HG02981 (cell line): ENCODE measurements around the gene YJU2.

Experiments
- ATAC-seq: cut with Tn5 transposase; IDR thresholded peaks from one replicate; pipeline ENCODE4 v1.9.1; 2021; ENCODE audit warnings: mild to moderate bottlenecking, moderate library complexity; ENCODE audit not compliant: unreplicated experiment

Gene YJU2

DNA sequence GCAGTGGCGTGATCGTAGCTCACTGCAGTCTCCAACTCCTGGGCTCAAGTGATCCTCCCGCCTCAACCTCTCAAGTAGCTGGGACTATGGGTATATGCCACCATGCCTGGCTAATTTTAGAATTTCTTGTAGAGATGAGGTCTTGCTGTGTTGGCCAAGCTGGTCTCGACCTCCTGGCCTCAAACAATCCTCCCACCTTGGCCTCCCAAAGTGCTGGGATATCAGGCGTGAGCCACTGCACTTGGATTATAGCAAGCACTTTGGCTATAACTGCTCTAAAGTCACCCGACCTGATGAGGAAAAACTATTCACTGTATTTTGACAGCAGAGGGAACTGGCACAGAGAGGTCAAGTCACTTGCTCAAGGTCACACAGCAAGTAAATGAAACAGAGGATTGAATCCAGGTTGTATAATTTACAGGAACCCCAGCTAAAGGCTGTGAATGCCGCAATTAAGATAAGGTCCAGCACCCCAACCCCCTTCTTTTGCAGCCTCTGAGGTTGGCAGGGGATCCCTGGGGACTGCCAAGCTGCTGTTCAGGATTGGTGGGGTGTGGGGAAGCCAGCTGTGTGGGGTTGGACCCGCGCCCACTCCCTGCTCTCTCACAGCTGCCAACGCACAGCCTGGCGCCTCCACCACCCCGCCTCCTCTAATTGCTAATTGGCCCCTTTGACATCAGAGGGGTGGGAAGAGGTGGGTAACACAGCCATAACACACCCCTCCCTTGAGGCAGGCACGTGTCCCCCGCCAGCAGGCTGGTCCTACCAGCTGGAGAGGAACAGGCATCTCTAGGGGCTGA lies 49.3 kb downstream of the YJU2 start:
- no peak for ATAC-seq

GRCh38 chr19:4297901-4298809 lies 51.3 kb downstream of the YJU2 start:
- no peak for ATAC-seq

- no peak for ATAC-seq
Measured at GRCh38 chr19:4298810-4299550, 52.1 kb downstream of the YJU2 start.

DNA sequence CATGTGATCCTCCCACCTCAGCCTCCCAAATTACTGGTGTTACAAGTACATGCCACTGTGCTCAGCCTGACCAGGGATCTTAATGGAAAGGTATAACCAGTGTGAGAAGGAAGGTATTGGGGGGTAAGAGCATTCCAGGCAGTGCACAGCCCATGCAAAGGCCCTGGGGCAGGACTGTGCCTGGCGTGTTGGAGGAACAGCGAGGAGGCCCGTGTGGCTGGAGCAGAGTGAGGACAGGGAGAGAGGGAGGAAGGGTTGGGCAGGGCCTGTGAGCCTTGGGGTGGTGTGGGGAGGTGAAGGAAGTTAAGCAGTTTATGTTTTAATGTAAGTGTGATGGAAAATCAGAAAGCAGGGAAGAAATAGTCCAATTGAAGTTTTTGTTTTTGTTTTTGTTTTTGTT lies 53.7 kb downstream of the YJU2 start:
- no peak for ATAC-seq

DNA sequence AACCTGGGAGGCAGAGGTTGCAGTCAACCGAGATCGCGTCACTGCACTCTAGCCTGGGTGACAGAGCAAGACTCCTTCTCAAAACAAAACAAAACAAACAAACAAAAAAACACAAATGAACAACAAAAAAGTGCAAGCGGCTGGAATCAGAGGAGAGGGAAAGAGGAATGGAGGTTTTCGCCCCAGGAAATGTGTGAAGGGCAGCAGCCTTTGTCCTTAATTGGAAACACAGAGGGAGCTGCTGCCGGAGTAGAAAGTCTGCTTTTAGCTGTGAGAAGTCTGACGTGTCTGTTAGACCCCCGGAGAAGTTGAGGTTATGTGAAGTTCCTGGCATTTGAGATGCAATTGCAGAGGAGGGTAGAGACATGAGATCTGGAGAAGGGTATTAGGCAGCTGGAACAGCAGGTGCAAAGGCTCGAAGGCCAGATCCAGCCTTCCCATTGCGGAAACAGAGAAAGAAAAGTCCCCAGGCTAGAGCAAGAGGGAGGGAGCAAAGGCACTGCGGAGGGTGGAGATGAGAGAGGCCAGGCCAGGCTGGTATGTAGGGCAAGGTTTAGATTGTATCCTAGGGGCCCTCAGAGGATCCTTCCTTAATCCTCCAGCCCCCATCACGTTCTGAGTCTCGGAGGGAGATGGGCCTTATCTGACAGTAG lies 54.8 kb downstream of the YJU2 start:
- ATAC-seq, result no peak

DNA sequence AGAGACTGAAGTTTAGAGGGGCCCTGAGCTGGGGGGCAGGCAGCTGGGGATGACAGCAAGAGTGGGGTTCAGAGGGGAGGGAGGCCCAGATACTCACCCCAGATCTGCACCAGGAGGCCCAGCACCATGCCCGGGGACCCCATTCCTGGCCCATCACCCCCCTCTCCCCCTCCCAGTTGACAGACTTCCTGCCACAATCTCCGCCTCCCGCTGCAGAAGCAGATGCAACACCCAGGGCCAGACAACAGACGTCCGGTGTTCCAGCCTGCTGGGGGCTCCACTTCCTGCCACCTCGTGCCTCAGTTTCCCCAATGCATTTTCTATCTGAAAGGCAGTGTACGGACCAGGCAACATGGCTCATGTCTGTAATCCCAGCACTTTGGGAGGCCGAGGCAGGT lies 55.4 kb downstream of the YJU2 start, which contains the start of gene TMIGD2:
TSS of gene TMIGD2 (minus strand) at position 147 of the 398 bp plus-strand sequence. CDS start at position 143, 4 bp downstream.
- ATAC-seq, result no peak

DNA sequence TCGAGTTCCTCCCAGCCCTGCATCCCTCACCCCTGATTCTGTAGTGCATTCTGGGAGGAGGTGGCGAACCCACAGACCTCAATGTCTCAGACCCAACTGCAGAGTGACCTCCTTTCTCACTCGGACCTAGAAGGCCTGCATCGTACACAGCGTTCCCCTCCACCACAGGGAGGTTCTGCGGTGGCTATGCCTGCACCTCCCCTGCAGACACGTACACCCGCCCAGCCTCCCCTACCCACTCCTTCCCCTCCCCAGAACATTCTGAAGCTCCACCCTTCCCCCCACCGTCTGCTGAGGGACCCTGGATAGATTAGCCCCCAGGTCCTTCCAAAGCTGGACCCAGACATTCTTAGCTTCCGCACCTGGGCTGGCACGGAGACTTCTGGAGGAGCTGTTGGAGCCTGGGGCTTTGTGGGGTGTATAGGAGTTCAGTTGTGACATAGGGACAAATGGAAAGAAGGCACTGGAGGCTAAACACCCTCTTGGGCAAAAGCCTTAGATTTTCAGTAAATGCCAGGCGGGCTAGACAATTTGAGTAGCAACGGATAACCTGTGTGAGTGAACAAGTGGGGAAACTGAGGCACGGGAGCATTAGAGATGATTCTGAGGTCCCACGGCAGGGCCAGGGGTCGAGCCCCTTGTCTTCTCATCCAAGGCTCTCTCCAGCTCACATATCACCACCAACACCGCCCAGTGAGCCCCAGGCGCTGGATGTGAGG lies 57.1 kb downstream of the YJU2 start:
- ATAC-seq, result no peak

DNA sequence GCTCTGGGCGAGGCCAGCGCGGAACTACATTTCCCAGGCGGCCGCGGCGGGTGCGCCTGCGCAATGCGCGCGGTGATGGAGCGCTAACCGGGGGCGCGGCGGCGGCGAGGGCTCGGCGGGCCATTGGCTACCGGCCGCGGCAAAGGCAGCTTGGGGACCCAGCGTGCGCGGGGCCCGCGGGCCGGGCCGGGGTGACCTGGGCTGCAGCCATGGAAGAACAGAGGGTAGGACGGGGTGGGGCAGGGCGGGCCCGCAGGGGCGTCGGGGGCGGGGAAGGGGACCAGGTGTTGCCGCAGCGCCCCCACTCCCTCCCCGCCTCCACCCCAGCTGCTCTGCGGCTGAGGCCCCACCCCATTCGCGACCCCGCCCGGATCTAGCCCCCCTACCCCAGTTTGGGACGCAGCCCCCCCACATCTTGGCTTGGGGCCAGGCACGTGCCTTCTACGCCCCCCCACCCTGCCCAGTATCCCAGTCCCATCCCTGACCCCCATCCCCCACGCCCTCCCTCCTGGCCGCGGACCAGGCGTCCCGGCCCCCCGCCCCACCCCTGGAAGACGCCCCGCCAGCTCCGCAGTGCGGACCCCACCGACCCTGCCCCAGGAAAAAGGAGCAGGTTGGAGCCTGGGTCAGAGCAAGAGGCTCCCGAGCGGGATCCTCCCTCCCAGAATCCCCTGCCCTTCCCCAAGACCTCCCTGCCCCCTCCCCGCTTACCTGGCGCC lies 57.8 kb downstream of the YJU2 start, which contains the start of gene FSD1:
TSS of gene FSD1 (plus strand) at position 61 of the 719 bp plus-strand sequence. CDS start at position 210, 149 bp downstream.
- no peak for ATAC-seq

GRCh38 chr19:4305257-4305612 lies 58.4 kb downstream of the YJU2 start:
- no peak for ATAC-seq

DNA sequence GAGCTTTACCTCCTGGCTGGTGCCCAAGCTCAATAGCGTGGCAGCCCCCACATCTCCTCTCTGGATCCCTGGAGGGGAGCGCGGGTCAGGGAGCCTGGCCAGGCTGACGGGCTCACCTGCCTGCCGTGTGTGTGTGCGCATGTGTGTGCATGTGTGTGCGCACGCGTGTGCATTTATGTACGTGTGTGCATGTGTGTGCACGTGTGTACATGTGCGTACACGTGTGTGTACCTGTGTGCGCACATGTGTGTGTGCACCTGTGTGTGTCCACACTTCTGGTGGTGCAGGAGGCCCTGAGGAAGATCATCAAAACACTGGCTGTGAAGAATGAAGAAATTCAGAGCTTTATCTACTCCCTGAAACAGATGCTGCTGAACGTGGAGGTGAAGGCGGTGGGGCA lies 58.8 kb downstream of the YJU2 start:
- no peak for ATAC-seq

DNA sequence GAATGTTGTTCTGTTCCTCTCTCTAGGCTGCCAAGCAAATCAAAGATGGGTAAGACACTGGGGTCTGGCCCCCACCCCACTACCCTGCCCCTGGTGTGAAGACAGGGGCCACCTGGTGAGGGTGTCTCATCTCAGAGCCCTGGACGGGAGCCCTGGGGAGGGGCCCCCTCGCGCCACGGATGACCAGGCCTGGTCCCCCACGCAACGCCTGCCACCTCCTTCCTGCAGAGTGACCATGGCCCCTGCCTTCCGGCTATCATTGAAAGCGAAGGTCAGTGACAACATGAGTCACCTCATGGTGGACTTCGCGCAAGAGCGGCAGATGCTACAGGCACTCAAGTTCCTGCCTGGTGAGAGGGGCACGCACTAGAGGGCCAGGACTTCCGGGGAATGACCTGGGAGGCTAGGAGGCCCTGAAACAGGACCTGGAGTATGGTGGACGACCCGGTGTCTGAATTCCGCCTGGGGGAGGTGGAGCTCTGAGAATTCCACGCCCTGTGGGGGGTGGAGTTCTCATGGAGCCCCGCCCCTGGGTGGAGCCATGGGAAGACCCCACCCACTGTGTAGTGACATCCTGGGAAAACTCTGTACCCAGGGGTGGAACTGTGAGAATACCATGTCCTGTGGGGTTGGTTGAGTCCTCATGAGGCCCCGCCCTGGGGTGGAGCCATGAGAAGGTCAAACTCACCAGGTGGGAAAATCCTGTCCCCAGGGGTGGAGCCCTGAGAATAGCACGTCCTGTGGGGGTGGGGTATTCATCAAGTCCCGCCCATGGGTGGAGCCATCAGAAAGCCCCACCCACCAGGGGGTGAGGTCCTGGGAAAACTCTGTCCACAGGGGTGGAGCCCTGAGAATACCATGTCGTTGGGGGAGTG lies 63.6 kb downstream of the YJU2 start:
- ATAC-seq, result no peak

DNA sequence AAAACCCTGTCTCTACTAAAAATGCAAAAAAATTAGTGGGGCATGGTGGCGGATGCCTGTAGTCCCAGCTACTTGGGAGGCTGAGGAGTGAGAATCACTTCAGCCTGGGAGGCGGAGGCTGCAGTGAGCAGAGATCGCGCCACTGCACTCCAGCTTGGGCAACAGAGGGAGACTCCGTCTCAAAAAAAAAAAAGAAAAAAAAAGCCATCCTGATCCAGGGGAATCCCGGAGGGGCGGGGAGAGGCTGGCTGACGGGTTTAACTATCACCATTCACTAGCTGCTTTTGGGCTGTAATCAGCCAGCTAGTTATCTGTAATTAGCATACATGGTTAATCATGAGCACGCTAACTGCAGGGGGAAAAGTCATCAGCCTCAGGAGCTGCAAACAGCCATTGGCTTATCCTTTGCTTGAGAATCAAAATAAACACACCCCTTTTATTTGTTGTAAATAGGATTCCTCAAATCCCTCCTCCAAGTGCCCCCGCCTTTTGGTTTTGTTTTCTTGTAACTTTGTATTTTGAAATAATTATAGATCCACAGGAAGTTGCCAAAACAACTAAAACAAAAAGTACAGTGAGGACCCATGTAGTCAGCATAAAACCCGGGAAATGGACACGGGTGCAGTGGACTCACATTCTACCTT lies 67.1 kb downstream of the YJU2 start:
- ATAC-seq, result no peak

DNA sequence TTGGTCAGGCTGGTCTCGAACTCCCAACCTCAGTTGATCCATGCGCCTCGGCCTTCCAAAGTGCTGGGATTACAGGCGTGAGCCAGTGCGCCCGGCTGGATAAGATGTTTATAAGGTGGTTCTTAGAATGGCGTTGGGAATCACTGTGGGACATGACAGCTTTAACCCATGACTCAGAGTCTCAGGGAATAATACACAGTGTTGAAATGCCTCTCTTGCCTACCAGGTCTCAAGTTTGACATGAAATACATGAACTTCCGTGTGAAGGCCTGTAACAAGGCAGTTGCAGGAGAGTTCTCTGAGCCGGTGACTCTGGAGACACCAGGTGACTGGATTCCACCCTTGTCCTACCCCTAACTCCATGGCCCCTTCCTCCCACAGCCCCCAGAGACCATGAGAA lies 70.1 kb downstream of the YJU2 start:
- no peak for ATAC-seq

DNA sequence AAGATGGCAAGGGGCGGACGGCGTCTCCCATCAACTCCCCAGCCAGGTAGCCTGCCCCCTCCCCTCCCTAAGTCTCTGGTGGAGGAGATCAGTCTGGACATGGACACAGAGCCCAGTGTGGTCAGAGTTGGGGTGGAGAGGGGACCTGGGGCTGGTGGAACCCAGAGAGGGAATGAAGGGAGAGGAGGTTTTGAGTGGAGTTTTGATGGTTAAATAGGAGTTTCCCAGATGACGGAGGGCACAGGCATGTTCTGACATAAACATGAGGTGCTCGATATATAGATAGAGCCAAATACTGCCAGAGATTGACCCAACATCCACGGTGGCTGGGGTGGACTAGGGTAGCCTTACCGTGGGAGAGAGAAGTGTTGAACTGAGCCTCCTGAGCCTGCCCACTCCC lies 71.6 kb downstream of the YJU2 start:
- no peak for ATAC-seq
